K562 (cell line): ENCODE results near the gene ANKRD6. TPM values are rescaled to one million over a fixed set of nuclear protein-coding genes. Genes with fewer than 3 reads are reported as not detected.
"Not testable (repeated sequence)": the region's sequence is repeated elsewhere in the genome, so short reads cannot be mapped to it uniquely, and the experiment has no call there.

ENCODE experiments used
- ATAC-seq: fragments of 200-7000 bp; cut with Tn5 transposase; 3 replicates; pipeline ENCODE4 v1.9.1; 2020; ENCODE audit warnings: moderate library complexity
- BruUV-seq: library from RNA; stranded (reverse); fragments of 400-500 nt; replicated peaks from 2 replicates; lab custom pipeline; 2021; lab: Mats Ljungman, UMichigan
- CTCF ChIA-PET: fragments of 300-600 bp; formaldehyde crosslinking; extraction: SDS; loops from one replicate; lab custom pipeline; 2021; ENCODE audit warnings: low intra/inter-chr PET ratio; lab: Yijun Ruan, JAX
- POLR2A ChIA-PET: fragments of 300-600, 350-650 bp; sonication (Branson Sonifier 250); formaldehyde crosslinking; extraction: SDS; loops from one replicate; lab custom pipeline; 2021; ENCODE audit warnings: antibody characterized with exemption, inconsistent platforms; lab: Yijun Ruan, JAX
- DNase-seq, 4 experiments: peaks; one replicate each; pipeline versions ENCODE4 v3.0.0 to v3.0.0-alpha.2; 2011 to 2018; ENCODE audit warnings: low spot score in 3 of 4, mixed read lengths in 3 of 4; ENCODE audit errors: extremely low read depth in 1 of 4
- FAIRE-seq: peaks from 2 replicates; lab custom pipeline; 2011; peaks lifted over from hg19 to GRCh38; lab: Jason Lieb, UNC
- H2AFZ ChIP-seq: 2 replicates; pipeline ENCODE4 v1.6.0; 2011; ENCODE audit warnings: low read depth, low read length, control low read depth, inconsistent platforms
- H3K27ac ChIP-seq: fragments of 200-600 bp; 3 replicates; pipeline ENCODE4 v1.8.0; 2011; ENCODE audit warnings: low read depth, mild to moderate bottlenecking, control low read depth, inconsistent platforms, low read length, moderate library complexity, mixed read lengths; ENCODE audit errors: extremely low read depth
- H3K27me3 ChIP-seq, 2 experiments: fragments of 300-600 bp in 1 of 2; 2 replicates in 1 of 2; 3 replicates in 1 of 2; pipeline versions ENCODE4 v1.6.0 to v1.8.0; 2011; ENCODE audit warnings: inconsistent platforms in 2 of 2, low read length in 2 of 2, mild to moderate bottlenecking in 1 of 2, mixed read lengths in 1 of 2, moderate library complexity in 1 of 2; ENCODE audit not compliant: control insufficient read depth in 2 of 2, insufficient read depth in 2 of 2
- H3K36me3 ChIP-seq: fragments of 300-600 bp; 3 replicates; pipeline ENCODE4 v1.8.0; 2011; ENCODE audit warnings: mild to moderate bottlenecking, low read length, inconsistent platforms; ENCODE audit not compliant: control insufficient read depth, insufficient read depth
- H3K4me1 ChIP-seq, 2 experiments: fragments of 200-600 bp in 1 of 2; replicated peaks in 1 of 2; 2 replicates in 1 of 2; 3 replicates in 1 of 2; pipeline versions ENCODE4 v1.5.1 to v1.8.0; 2011; ENCODE audit warnings: inconsistent platforms in 2 of 2, low read length in 2 of 2, mild to moderate bottlenecking in 1 of 2, mixed read lengths in 1 of 2, moderate library complexity in 1 of 2; ENCODE audit not compliant: control insufficient read depth in 2 of 2, insufficient read depth in 2 of 2
- H3K4me2 ChIP-seq: 2 replicates; pipeline ENCODE4 v1.6.1; 2011; ENCODE audit warnings: low read length, control low read depth, inconsistent platforms, mixed read lengths; ENCODE audit not compliant: insufficient read depth
- H3K4me3 ChIP-seq: fragments of 200-600 bp; sonication (generic), shearing (Covaris generic); 2 replicates; pipeline ENCODE4 v1.5.1; 2016; ENCODE audit warnings: control low read depth, inconsistent platforms
- H3K79me2 ChIP-seq: fragments of 200-600 bp; 3 replicates; pipeline ENCODE4 v1.8.0; 2011; ENCODE audit warnings: low read length, inconsistent platforms; ENCODE audit not compliant: control insufficient read depth, insufficient read depth
- H3K9ac ChIP-seq, 2 experiments: 2 replicates each; pipeline versions ENCODE4 v1.6.0 to v1.6.1; 2011; ENCODE audit warnings: low read depth in 2 of 2, low read length in 2 of 2, control low read depth in 1 of 2, inconsistent platforms in 1 of 2, mild to moderate bottlenecking in 1 of 2, mixed read lengths in 1 of 2; ENCODE audit not compliant: insufficient read depth in 1 of 2
- H3K9me1 ChIP-seq: one replicate; pipeline ENCODE4 v1.6.0; 2011; ENCODE audit warnings: inconsistent platforms, mild to moderate bottlenecking, low read length, moderate library complexity; ENCODE audit not compliant: control insufficient read depth, insufficient read depth
- H3K9me3 ChIP-seq: replicated peaks from 2 replicates; pipeline ENCODE4 v1.5.1; 2011; ENCODE audit warnings: low read depth, low read length, inconsistent platforms; ENCODE audit not compliant: control insufficient read depth, insufficient read depth
- H4K20me1 ChIP-seq: replicated peaks from 2 replicates; pipeline ENCODE4 v1.6.1; 2011; ENCODE audit warnings: low read length, inconsistent platforms, mixed read lengths; ENCODE audit not compliant: control insufficient read depth, insufficient read depth
- ATF4 ChIP-seq: fragments of 450-650 bp; formaldehyde crosslinking; IDR thresholded peaks from 2 replicates; pipeline ENCODE4 v1.4.0; 2022; ENCODE audit warnings: mild to moderate bottlenecking, moderate library complexity
- CEBPB ChIP-seq: fragments of 450-650 bp; IDR thresholded peaks from 2 replicates; pipeline ENCODE4 v1.6.1; 2016; ENCODE audit warnings: missing genetic modification characterization, missing compliant biosample characterization
- CEBPG ChIP-seq, 3 experiments: fragments of 200-800 bp in 1 of 3; sonication (Bioruptor generic) in 1 of 3; sonication (generic) in 1 of 3; formaldehyde crosslinking in 1 of 3; IDR thresholded peaks in 2 of 3; conservative IDR thresholded peaks in 1 of 3; 2 replicates each; pipeline versions ENCODE4 v1.6.1 to v1.8.0; 2016 to 2022; ENCODE audit warnings: missing compliant biosample characterization in 2 of 3, missing genetic modification characterization in 2 of 3, mild to moderate bottlenecking in 1 of 3, missing genetic modification reagents in 1 of 3
- HMG20B ChIP-seq: fragments of 250-450 bp; sonication (Bioruptor Pico); IDR thresholded peaks from 2 replicates; pipeline ENCODE4 v1.5.0; 2021; ENCODE audit warnings: mild to moderate bottlenecking
- MEIS2 ChIP-seq: fragments of 450-650 bp; IDR thresholded peaks from 2 replicates; pipeline ENCODE4 v1.6.1; 2014; ENCODE audit warnings: mild to moderate bottlenecking; ENCODE audit not compliant: partially characterized antibody
- TCF15 ChIP-seq: fragments of 250-450 bp; sonication (Bioruptor Pico); IDR thresholded peaks from 2 replicates; pipeline ENCODE4 v1.8.0; 2022; ENCODE audit warnings: moderate library complexity, mild to moderate bottlenecking, inconsistent platforms
- WGBS: fragments of 100-300 bp; shearing (Covaris generic); methylation state at CpG from one replicate; pipeline ENCODE4 v1.1.6; 2016; ENCODE audit warnings: low coverage, mixed read lengths; ENCODE audit not compliant: insufficient coverage; ENCODE audit errors: missing lambda C conversion rate; 5-methylcytosine and 5-hydroxymethylcytosine counted together
- in situ Hi-C: fragments of 300-500 bp; cut with MboI; formaldehyde crosslinking; loops from 4 replicates; pipeline ENCODE4 v1.15.0; 2018; ENCODE audit warnings: inconsistent platforms, mixed read lengths
- intact Hi-C: fragments of 100-400 bp; cut with micrococcal nuclease; formaldehyde crosslinking; loops from 2 replicates; pipeline ENCODE4 v1.14.2; 2022
- polyA plus RNA-seq, 8 experiments: library from polyadenylated mRNA; depleted of rRNA in 4 of 8; stranded (reverse) in 5 of 8; unstranded in 3 of 8; fragments of >200 nt; fragmentation: Nextera tagmentation in 2 of 8; fragmentation: Illumina TruSeq in 1 of 8; extraction: Ambion mirVana in 2 of 8; extraction: Trizol in 1 of 8; gene quantifications; 2 replicates each; pipeline versions ENCODE4 v1.2.1 to v1.2.3, GENCODE V29; 2011 to 2014; ENCODE audit warnings: inconsistent platforms in 1 of 8, missing spikeins in 1 of 8
- total RNA-seq, 7 experiments: library from RNA; depleted of rRNA in 6 of 7; stranded (reverse); fragments of >200 nt in 6 of 7; fragmentation: Illumina TruSeq in 2 of 7; extraction: Trizol in 2 of 7; gene quantifications; 2 replicates each; pipeline versions ENCODE4 v1.2.1 to v1.2.3, GENCODE V29; 2011 to 2021; ENCODE audit warnings: low replicate concordance in 1 of 7

ANKRD6 gene
- total and polyA plus RNA-seq, 9 of the 15 experiments (the other 6 are each of a cell fraction or from before 2014, with no cell fraction given), result 0.04 to 0.22 (median 0.08) TPM; not detected in 4

DNA sequence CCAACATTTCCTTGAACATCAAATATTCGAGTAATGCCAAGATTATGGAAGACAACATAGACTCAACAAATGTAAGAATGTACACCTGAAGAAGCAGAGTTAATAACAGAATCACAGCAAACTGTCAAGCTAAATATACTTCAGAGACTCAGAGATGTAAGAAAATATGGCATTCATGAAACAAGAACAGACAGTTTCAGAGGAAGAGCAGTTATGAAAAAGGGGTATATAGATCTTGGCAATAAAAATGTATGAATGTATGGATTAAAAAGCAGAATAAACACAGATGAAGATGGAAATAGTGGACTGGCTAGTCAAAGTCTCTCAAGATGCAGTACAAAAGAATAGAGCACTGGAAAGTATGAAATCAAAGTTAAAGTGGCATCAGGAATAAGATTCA lies 39.3 kb upstream of the ANKRD6 start:
- POLR2A ChIA-PET, result no interaction called here
- ATAC-seq (no peak), DNase-seq (no peak), FAIRE-seq (no peak)
- Histone ChIP-seq H3K36me3 (no peaks in the 10 kb centered on the region), H3K27ac (no peak overlapping the region), H3K27me3 (peaks cover 0 to 3% of the 10 kb centered on the region in 2 experiments; a peak in 3 of 5 replicates), H3K79me2 (no peaks in the 10 kb centered on the region), H3K9ac (no peak overlapping the region), H2AFZ (no peak overlapping the region), H3K4me3 (no peak overlapping the region), H4K20me1 (no peaks in the 10 kb centered on the region), H3K9me1 (no peaks in the 10 kb centered on the region), H3K4me1 (no peaks in the 10 kb centered on the region), H3K9me3 (no peaks in the 10 kb centered on the region), H3K4me2 (no peak overlapping the region)
- TF ChIP-seq MEIS2 (no peak), ATF4 (no peak), TCF15 (CRISPR knock-in tag) (no peak), HMG20B (no peak)
- CTCF ChIA-PET, result no interaction called here
- in situ Hi-C loops, result no loop called here
- no TSS peak for BruUV-seq
- intact Hi-C loops, result no loop called here
- WGBS, result 0% methylated on average over 1 of the region's 1 CpG

DNA sequence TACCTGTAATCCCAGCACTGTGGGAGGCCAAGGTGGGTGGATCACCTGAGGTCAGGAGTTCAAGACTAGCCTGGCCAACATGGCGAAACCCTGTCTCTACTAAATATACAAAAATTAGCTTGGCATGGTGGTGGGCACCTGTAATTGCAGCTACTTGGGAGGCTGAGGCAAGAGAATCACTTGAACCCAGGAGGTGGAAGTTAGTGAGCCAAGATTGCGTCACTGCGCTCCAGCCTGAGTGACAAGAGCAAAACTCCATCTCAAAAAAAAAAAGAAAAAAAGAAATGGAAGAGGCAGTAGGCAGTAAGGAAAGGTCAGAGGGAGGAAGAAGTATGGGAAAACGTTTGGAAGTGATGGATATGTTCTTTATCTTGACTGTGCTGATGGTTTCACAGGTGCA lies 35.1 kb upstream of the ANKRD6 start:
- 37% methylated on average over 3 of the region's 4 CpGs for WGBS
- H3K4me1 ChIP-seq, DNase-seq, H3K36me3 ChIP-seq, H3K4me3 ChIP-seq, H3K9ac ChIP-seq, H4K20me1 ChIP-seq, H3K9me3 ChIP-seq, H2AFZ ChIP-seq, H3K79me2 ChIP-seq, ATAC-seq, CTCF ChIA-PET: not testable (repeated sequence)
- peak; percentile 66; the same call in 1 of the 2 replicates for TF ChIP-seq CEBPG (CRISPR knock-in tag; IDR thresholded peaks at IDR 0.05)
- peak in 1 of 2 experiments; percentile 46; a peak in 1 of 4 replicates for TF ChIP-seq CEBPG (tag; conservative IDR thresholded peaks at IDR 0.05 in 1 of 2, IDR thresholded peaks at IDR 0.05 in 1 of 2)
- TF ChIP-seq CEBPB, result peak; percentile 62
- TF ChIP-seq, all 486 proteins: peak for 2; not testable (repeated sequence) for 484
- in situ Hi-C loops, H3K9me1 ChIP-seq, intact Hi-C loops, H3K4me2 ChIP-seq, FAIRE-seq, H3K27ac ChIP-seq, BruUV-seq: not testable (repeated sequence)
- POLR2A ChIA-PET, result interaction anchor here (0.7 kb wide), 1 partner anchor 532 kb away, joined by 3 read pairs; no protein-coding TSS in a partner anchor
- peaks cover 0 to 25% of the 10 kb centered on the region in 2 experiments; a peak in 3 of 5 replicates for H3K27me3 ChIP-seq
